GM12878 (cell line): ENCODE data around the gene PLXNA4. TPM values are rescaled to one million over a fixed set of nuclear protein-coding genes. Genes with fewer than 3 reads are reported as not detected.

Experiments
- ATAC-seq: fragments of 200-7000 bp; cut with Tn5 transposase; 3 replicates; pipeline ENCODE4 v1.9.1; 2020; ENCODE audit warnings: mild to moderate bottlenecking, moderate library complexity
- BruUV-seq: library from RNA; stranded (reverse); fragments of 400-500 nt; replicated peaks from 2 replicates; lab custom pipeline; 2021; lab: Mats Ljungman, UMichigan
- CTCF ChIA-PET: fragments of 300-600 bp; sonication (Branson Sonifier 250); formaldehyde crosslinking; extraction: SDS; loops from one replicate; lab custom pipeline; 2021; ENCODE audit warnings: inconsistent platforms; lab: Yijun Ruan, JAX
- POLR2A ChIA-PET: fragments of 350-600 bp; formaldehyde crosslinking; extraction: SDS; loops from one replicate; lab custom pipeline; 2021; ENCODE audit warnings: inconsistent platforms; lab: Charles Lee
- RAD21 ChIA-PET: fragments of 300-600 bp; sonication (Branson Sonifier 250); formaldehyde crosslinking; loops from one replicate; lab custom pipeline; 2023; ENCODE audit warnings: antibody characterized with exemption; ENCODE audit not compliant: unreplicated experiment; lab: Charles Lee
- SMC1A ChIA-PET: fragments of 300-600 bp; sonication (Branson Sonifier 250); formaldehyde crosslinking; loops from one replicate; lab custom pipeline; 2023; ENCODE audit not compliant: unreplicated experiment, uncharacterized antibody; lab: Charles Lee
- DNase-seq: peaks from one replicate; pipeline ENCODE4 v3.0.0-alpha.2; 2011; ENCODE audit warnings: low read depth, low spot score
- FAIRE-seq: peaks from 3 replicates; lab custom pipeline; 2011; peaks lifted over from hg19 to GRCh38; lab: Jason Lieb, UNC
- H2AFZ ChIP-seq: 2 replicates; pipeline ENCODE4 v1.6.0; 2011; ENCODE audit warnings: low read depth, low read length, control low read depth; ENCODE audit not compliant: control insufficient read depth
- H3K27ac ChIP-seq: 2 replicates; pipeline ENCODE4 v1.5.1; 2011; ENCODE audit warnings: control low read depth; ENCODE audit not compliant: control insufficient read depth, insufficient read depth
- H3K27me3 ChIP-seq, 2 experiments: replicated peaks in 1 of 2; 2 replicates each; pipeline versions ENCODE4 v1.6.0 to v1.6.1; 2011; ENCODE audit warnings: low read length in 1 of 2; ENCODE audit not compliant: control insufficient read depth in 2 of 2, insufficient read depth in 2 of 2
- H3K36me3 ChIP-seq, 2 experiments: 2 replicates each; pipeline ENCODE4 v1.5.1; 2011; ENCODE audit warnings: low read length in 1 of 2; ENCODE audit not compliant: control insufficient read depth in 2 of 2, insufficient read depth in 2 of 2
- H3K4me1 ChIP-seq: 2 replicates; pipeline ENCODE4 v1.6.1; 2011; ENCODE audit warnings: mild to moderate bottlenecking, low read length, moderate library complexity, mixed read lengths; ENCODE audit not compliant: control insufficient read depth, insufficient read depth
- H3K4me2 ChIP-seq: 2 replicates; pipeline ENCODE4 v1.6.0; 2011; ENCODE audit warnings: control low read depth; ENCODE audit not compliant: control insufficient read depth, insufficient read depth
- H3K4me3 ChIP-seq: fragments of 200-600 bp; sonication (generic); 2 replicates; pipeline ENCODE4 v1.5.1; 2016
- H3K79me2 ChIP-seq: 2 replicates; pipeline ENCODE4 v1.6.0; 2011; ENCODE audit warnings: low read length; ENCODE audit not compliant: control insufficient read depth, insufficient read depth
- H3K9ac ChIP-seq: 2 replicates; pipeline ENCODE4 v1.8.0; 2011; ENCODE audit warnings: low read length, control low read depth, mixed read lengths; ENCODE audit not compliant: control insufficient read depth, insufficient read depth
- H3K9me3 ChIP-seq: replicated peaks from 3 replicates; pipeline ENCODE4 v1.5.1; 2011; ENCODE audit warnings: mild to moderate bottlenecking, low read length; ENCODE audit not compliant: control insufficient read depth, insufficient read depth
- H4K20me1 ChIP-seq: 2 replicates; pipeline ENCODE4 v1.6.0; 2011; ENCODE audit not compliant: control insufficient read depth, insufficient read depth
- ATF3 ChIP-seq: IDR thresholded peaks from 2 replicates; pipeline ENCODE4 v1.6.1; 2011; ENCODE audit warnings: low read depth, mild to moderate bottlenecking, low read length, moderate library complexity, borderline replicate concordance; ENCODE audit errors: extremely low read depth
- ATF7 ChIP-seq: fragments of 450-650 bp; IDR thresholded peaks from 2 replicates; pipeline ENCODE4 v1.6.1; 2016; ENCODE audit warnings: low read depth, mild to moderate bottlenecking
- DPF2 ChIP-seq: fragments of 450-650 bp; IDR thresholded peaks from 2 replicates; pipeline ENCODE4 v1.6.1; 2017; ENCODE audit warnings: mild to moderate bottlenecking
- EED ChIP-seq: sonication (generic); IDR thresholded peaks from 2 replicates; pipeline ENCODE4 v1.6.1; 2016; ENCODE audit warnings: antibody characterized with exemption, low read depth
- EZH2 ChIP-seq: IDR thresholded peaks from 2 replicates; pipeline ENCODE4 v1.6.1; 2012; ENCODE audit warnings: low read depth, mild to moderate bottlenecking, control low read depth, inconsistent platforms, low read length, borderline replicate concordance; ENCODE audit not compliant: control insufficient read depth
- FOS ChIP-seq: IDR thresholded peaks from 3 replicates; pipeline ENCODE4 v1.6.1; 2011; ENCODE audit warnings: borderline replicate concordance; ENCODE audit not compliant: insufficient read length; ENCODE audit errors: extremely low read depth
- FOXM1 ChIP-seq: IDR thresholded peaks from 2 replicates; pipeline ENCODE4 v1.6.1; 2012; ENCODE audit warnings: low read depth, mild to moderate bottlenecking, inconsistent platforms, low read length, moderate library complexity
- HDAC6 ChIP-seq: fragments of 200-600 bp; sonication (generic); IDR thresholded peaks from one replicate; pipeline ENCODE4 v1.8.0; 2017; ENCODE audit warnings: antibody characterized with exemption; ENCODE audit not compliant: unreplicated experiment
- KAT2A ChIP-seq: conservative IDR thresholded peaks from 2 replicates; pipeline ENCODE4 v1.6.1; 2011; ENCODE audit warnings: low read depth, low read length; ENCODE audit not compliant: control insufficient read depth
- POU2F2 ChIP-seq: IDR thresholded peaks from 3 replicates; pipeline ENCODE4 v1.6.1; 2011; ENCODE audit warnings: low read depth, mild to moderate bottlenecking, low read length, borderline replicate concordance
- SIX5 ChIP-seq: IDR thresholded peaks from 2 replicates; pipeline ENCODE4 v1.6.1; 2011; ENCODE audit warnings: mild to moderate bottlenecking, low read depth, low read length, moderate library complexity; ENCODE audit not compliant: severe bottlenecking
- USF1 ChIP-seq: IDR thresholded peaks from 2 replicates; pipeline ENCODE4 v1.6.1; 2011; ENCODE audit warnings: borderline replicate concordance, low read depth, mild to moderate bottlenecking, moderate library complexity, mixed read lengths, low read length; ENCODE audit not compliant: insufficient read depth; ENCODE audit errors: extremely low read length
- WGBS: methylation state at CpG from one replicate; pipeline ENCODE4 v1.1.6; 2016; ENCODE audit warnings: low lambda C conversion rate; ENCODE audit not compliant: insufficient replicate concordance, insufficient coverage; ENCODE audit errors: missing lambda C conversion rate; 5-methylcytosine and 5-hydroxymethylcytosine counted together
- in situ Hi-C: fragments of 300-500 bp; cut with MboI; formaldehyde crosslinking; loops from 9 replicates; pipeline ENCODE4 v1.14.3; 2018; ENCODE audit warnings: mixed read lengths
- intact Hi-C: fragments of 100-400 bp; cut with micrococcal nuclease; formaldehyde crosslinking; loops from one replicate; pipeline ENCODE4 v1.14.2; 2022; ENCODE audit not compliant: unreplicated experiment
- polyA plus RNA-seq, 11 experiments: library from polyadenylated mRNA; depleted of rRNA in 4 of 11; unstranded in 6 of 11; stranded (reverse) in 5 of 11; fragments of >200 nt; fragmentation: Nextera tagmentation in 4 of 11; fragmentation: Illumina TruSeq in 1 of 11; extraction: Ambion mirVana in 4 of 11; extraction: Trizol in 1 of 11; gene quantifications; 1 replicate in 1 of 11; 2 replicates in 10 of 11; pipeline versions ENCODE4 v1.2.1 to v1.2.3, GENCODE V29; 2011 to 2016; ENCODE audit warnings: inconsistent platforms in 2 of 11, missing spikeins in 2 of 11, low read depth in 1 of 11
- total RNA-seq, 4 experiments: library from RNA; depleted of rRNA in 3 of 4; stranded (reverse); fragments of >200 nt in 3 of 4; fragmentation: Illumina TruSeq in 1 of 4; extraction: Trizol in 1 of 4; gene quantifications; 2 replicates each; pipeline versions ENCODE4 v1.2.1 to v1.2.3, GENCODE V29; 2013 to 2021
- TF ChIP-seq, protein P1 (sequence below): fragments of 450-650 bp; formaldehyde crosslinking; IDR thresholded peaks from 2 replicates; pipeline ENCODE4 v1.4.0; 2020; ENCODE audit warnings: mild to moderate bottlenecking, moderate library complexity

The PLXNA4 gene
- total and polyA plus RNA-seq, 10 of the 15 experiments (the other 5 are each of a cell fraction or from before 2014, with no cell fraction given), result 0.03 TPM; not detected in 9

DNA sequence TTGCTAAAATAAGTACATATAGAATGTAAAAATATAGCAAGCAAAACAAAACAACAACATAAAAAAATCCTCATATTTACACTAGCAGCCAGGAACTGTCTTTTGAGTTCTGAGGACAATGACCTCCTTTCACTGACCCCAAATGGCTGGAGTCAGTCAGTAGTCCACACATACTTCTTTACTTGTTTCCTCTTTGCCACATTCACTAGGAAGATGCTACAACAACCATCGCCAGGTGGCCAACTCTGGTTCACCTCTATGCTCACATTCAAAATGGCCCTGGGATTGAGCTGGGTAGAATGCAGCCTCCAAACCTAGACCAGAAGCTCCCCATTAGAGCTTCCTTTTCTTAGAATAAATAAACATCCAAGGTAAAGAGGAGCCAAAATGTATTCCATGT is 356.2 kb downstream of the PLXNA4 start:
- BruUV-seq, result no TSS peak
- no peak for FAIRE-seq
- DNase-seq, result no peak
- Histone ChIP-seq H3K4me3 (no peak overlapping the region), H3K79me2 (no peaks in the 10 kb centered on the region), H2AFZ (no peak overlapping the region), H3K4me1 (no peaks in the 10 kb centered on the region), H3K27me3 (no peaks in the 10 kb centered on the region), H3K4me2 (no peak overlapping the region), H4K20me1 (no peaks in the 10 kb centered on the region; the same call in 1 of the 2 replicates), H3K9ac (no peak overlapping the region), H3K9me3 (no peaks in the 10 kb centered on the region), H3K27ac (no peak overlapping the region), H3K36me3 (no peaks in the 10 kb centered on the region)
- TF ChIP-seq SIX5 (no peak), HDAC6 (no peak), FOXM1 (no peak), EED (no peak), KAT2A (no peak), DPF2 (no peak), ATF3 (no peak), USF1 (no peak), ATF7 (no peak), FOS (no peak), POU2F2 (no peak), EZH2 (no peak)
- TF ChIP-seq, protein P1, sequence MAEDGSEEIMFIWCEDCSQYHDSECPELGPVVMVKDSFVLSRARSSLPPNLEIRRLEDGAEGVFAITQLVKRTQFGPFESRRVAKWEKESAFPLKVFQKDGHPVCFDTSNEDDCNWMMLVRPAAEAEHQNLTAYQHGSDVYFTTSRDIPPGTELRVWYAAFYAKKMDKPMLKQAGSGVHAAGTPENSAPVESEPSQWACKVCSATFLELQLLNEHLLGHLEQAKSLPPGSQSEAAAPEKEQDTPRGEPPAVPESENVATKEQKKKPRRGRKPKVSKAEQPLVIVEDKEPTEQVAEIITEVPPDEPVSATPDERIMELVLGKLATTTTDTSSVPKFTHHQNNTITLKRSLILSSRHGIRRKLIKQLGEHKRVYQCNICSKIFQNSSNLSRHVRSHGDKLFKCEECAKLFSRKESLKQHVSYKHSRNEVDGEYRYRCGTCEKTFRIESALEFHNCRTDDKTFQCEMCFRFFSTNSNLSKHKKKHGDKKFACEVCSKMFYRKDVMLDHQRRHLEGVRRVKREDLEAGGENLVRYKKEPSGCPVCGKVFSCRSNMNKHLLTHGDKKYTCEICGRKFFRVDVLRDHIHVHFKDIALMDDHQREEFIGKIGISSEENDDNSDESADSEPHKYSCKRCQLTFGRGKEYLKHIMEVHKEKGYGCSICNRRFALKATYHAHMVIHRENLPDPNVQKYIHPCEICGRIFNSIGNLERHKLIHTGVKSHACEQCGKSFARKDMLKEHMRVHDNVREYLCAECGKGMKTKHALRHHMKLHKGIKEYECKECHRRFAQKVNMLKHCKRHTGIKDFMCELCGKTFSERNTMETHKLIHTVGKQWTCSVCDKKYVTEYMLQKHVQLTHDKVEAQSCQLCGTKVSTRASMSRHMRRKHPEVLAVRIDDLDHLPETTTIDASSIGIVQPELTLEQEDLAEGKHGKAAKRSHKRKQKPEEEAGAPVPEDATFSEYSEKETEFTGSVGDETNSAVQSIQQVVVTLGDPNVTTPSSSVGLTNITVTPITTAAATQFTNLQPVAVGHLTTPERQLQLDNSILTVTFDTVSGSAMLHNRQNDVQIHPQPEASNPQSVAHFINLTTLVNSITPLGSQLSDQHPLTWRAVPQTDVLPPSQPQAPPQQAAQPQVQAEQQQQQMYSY (CRISPR knock-in tag), result no peak
- POLR2A ChIA-PET, result no interaction called here
- in situ Hi-C loops, result no loop called here
- CTCF ChIA-PET, result no interaction called here
- RAD21 ChIA-PET, result no interaction called here
- SMC1A ChIA-PET, result no interaction called here
- intact Hi-C loops, result no loop called here
- WGBS, result 0% methylated on average over 1 of the region's 1 CpG
- ATAC-seq, result no peak
